Trophoblast cell (in vitro differentiated cells and primary cell): ENCODE data around the gene PMM1.

Experiments used
- DNase-seq, 2 donors: peaks; one replicate each; pipeline ENCODE4 v3.0.0-alpha.2; 2016
- H2AFZ ChIP-seq: 2 replicates; pipeline ENCODE4 v1.6.1; 2013; ENCODE audit warnings: low read length, moderate library complexity, mild to moderate bottlenecking; ENCODE audit not compliant: insufficient read depth, poor library complexity
- H2AK5ac ChIP-seq: 2 replicates; pipeline ENCODE4 v1.6.1; 2013; ENCODE audit warnings: mild to moderate bottlenecking, low read length
- H2BK120ac ChIP-seq: 2 replicates; pipeline ENCODE4 v1.6.1; 2013; ENCODE audit warnings: low read length, mild to moderate bottlenecking, moderate library complexity; ENCODE audit not compliant: insufficient read depth, poor library complexity
- H2BK12ac ChIP-seq: 2 replicates; pipeline ENCODE4 v1.6.1; 2013; ENCODE audit warnings: mild to moderate bottlenecking, low read length, moderate library complexity
- H2BK5ac ChIP-seq: 2 replicates; pipeline ENCODE4 v1.6.1; 2013; ENCODE audit warnings: low read length, low read depth, moderate library complexity, mild to moderate bottlenecking; ENCODE audit not compliant: poor library complexity
- H3K14ac ChIP-seq: 2 replicates; pipeline ENCODE4 v1.6.1; 2013; ENCODE audit warnings: mild to moderate bottlenecking, low read length
- H3K18ac ChIP-seq: 2 replicates; pipeline ENCODE4 v1.6.1; 2013; ENCODE audit warnings: mild to moderate bottlenecking, low read length
- H3K23ac ChIP-seq: 2 replicates; pipeline ENCODE4 v1.6.1; 2013; ENCODE audit warnings: low read length
- H3K27ac ChIP-seq: 2 replicates; pipeline ENCODE4 v1.5.1; 2013; ENCODE audit warnings: low read depth, mild to moderate bottlenecking, inconsistent platforms, low read length, moderate library complexity
- H3K27me3 ChIP-seq: 2 replicates; pipeline ENCODE4 v1.6.1; 2013; ENCODE audit warnings: inconsistent platforms, mild to moderate bottlenecking, low read length, moderate library complexity; ENCODE audit not compliant: insufficient read depth
- H3K36me3 ChIP-seq, 2 experiments: 1 replicate in 1 of 2; 2 replicates in 1 of 2; pipeline ENCODE4 v1.6.1; 2013; ENCODE audit warnings: low read length in 2 of 2, mild to moderate bottlenecking in 2 of 2, moderate library complexity in 1 of 2; ENCODE audit not compliant: insufficient read depth in 2 of 2, control insufficient read depth in 1 of 2
- H3K4ac ChIP-seq: 2 replicates; pipeline ENCODE4 v1.6.1; 2013; ENCODE audit warnings: low read depth, mild to moderate bottlenecking, low read length, moderate library complexity
- H3K4me1 ChIP-seq, 2 experiments: 1 replicate in 1 of 2; 2 replicates in 1 of 2; pipeline ENCODE4 v1.6.1; 2013; ENCODE audit warnings: low read length in 2 of 2, mild to moderate bottlenecking in 2 of 2, moderate library complexity in 1 of 2; ENCODE audit not compliant: insufficient read depth in 2 of 2, control insufficient read depth in 1 of 2
- H3K4me2 ChIP-seq: 2 replicates; pipeline ENCODE4 v1.6.1; 2013; ENCODE audit warnings: inconsistent platforms, mild to moderate bottlenecking, low read length, moderate library complexity
- H3K4me3 ChIP-seq: 2 replicates; pipeline ENCODE4 v1.5.1; 2013; ENCODE audit warnings: mild to moderate bottlenecking, low read depth, low read length, inconsistent platforms
- H3K79me1 ChIP-seq: one replicate; pipeline ENCODE4 v1.6.1; 2013; ENCODE audit warnings: low read length
- H3K79me2 ChIP-seq: 2 replicates; pipeline ENCODE4 v1.6.1; 2013; ENCODE audit warnings: low read length, mild to moderate bottlenecking; ENCODE audit not compliant: control insufficient read depth, insufficient read depth, poor library complexity
- H3K9ac ChIP-seq: 2 replicates; pipeline ENCODE4 v1.6.1; 2013; ENCODE audit warnings: mild to moderate bottlenecking, low read length
- H3K9me3 ChIP-seq: 2 replicates; pipeline ENCODE4 v1.6.1; 2013; ENCODE audit warnings: low read depth, mild to moderate bottlenecking, control low read depth, inconsistent platforms, low read length; ENCODE audit not compliant: insufficient read depth
- H4K12ac ChIP-seq: 2 replicates; pipeline ENCODE4 v1.6.1; 2013; ENCODE audit warnings: low read depth, mild to moderate bottlenecking, low read length, moderate library complexity
- H4K8ac ChIP-seq: 2 replicates; pipeline ENCODE4 v1.6.1; 2013; ENCODE audit warnings: low read depth, mild to moderate bottlenecking, low read length, moderate library complexity
- H4K91ac ChIP-seq: one replicate; pipeline ENCODE4 v1.6.1; 2013; ENCODE audit warnings: low read depth, mild to moderate bottlenecking, low read length, moderate library complexity
- WGBS: extraction: QIAGEN DNeasy Blood & Tissue Kit; methylation state at CpG from one replicate; pipeline ENCODE4 v1.1.7; 2013; ENCODE audit warnings: missing lambda C conversion rate; ENCODE audit not compliant: insufficient read length, insufficient coverage; ENCODE audit errors: extremely low coverage; 5-methylcytosine and 5-hydroxymethylcytosine counted together

PMM1 gene

GRCh38 chr22:41576877-41577276 lies 12.8 kb downstream of the PMM1 start:
- peak; percentile 52 to 60 for DNase-seq
- Histone ChIP-seq H3K79me2 (no peaks in the 10 kb centered on the region), H3K14ac (no peak overlapping the region), H3K27ac (no peak overlapping the region), H3K18ac (no peak overlapping the region), H2BK5ac (no peak overlapping the region), H2AK5ac (no peak overlapping the region), H4K91ac (no peak overlapping the region), H4K8ac (no peak overlapping the region), H4K12ac (no peak overlapping the region), H2BK120ac (no peak overlapping the region), H3K79me1 (no peaks in the 10 kb centered on the region), H3K4me2 (no peak overlapping the region), H3K4me3 (no peak overlapping the region), H3K23ac (no peak overlapping the region), H3K4ac (no peak overlapping the region), H2AFZ (no peak overlapping the region), H3K27me3 (no peaks in the 10 kb centered on the region), H3K9me3 (no peaks in the 10 kb centered on the region), H3K4me1 (no peaks in the 10 kb centered on the region), H3K9ac (no peak overlapping the region), H2BK12ac (no peak overlapping the region), H3K36me3 (peaks cover 45 to 50% of the 10 kb centered on the region in 2 experiments)
- WGBS: no CpG with 5 or more reads among the region's 9 CpGs

- no peak overlapping the region for H2AK5ac ChIP-seq
- no peak overlapping the region for H2BK12ac ChIP-seq
- no peak overlapping the region for H4K12ac ChIP-seq
- no peak for DNase-seq
- no peak overlapping the region for H2BK5ac ChIP-seq
- no peaks in the 10 kb centered on the region for H3K79me1 ChIP-seq
- H3K4me3 ChIP-seq: no peak overlapping the region
- H3K79me2 ChIP-seq: no peaks in the 10 kb centered on the region
- H3K23ac ChIP-seq: no peak overlapping the region
- H4K8ac ChIP-seq: no peak overlapping the region
- no peak overlapping the region for H3K9ac ChIP-seq
- no CpG with 5 or more reads among the region's 15 CpGs for WGBS
- H3K27ac ChIP-seq: no peak overlapping the region
- H3K4me1 ChIP-seq: no peaks in the 10 kb centered on the region
- H3K4ac ChIP-seq: no peak overlapping the region
- no peak overlapping the region for H4K91ac ChIP-seq
- H3K9me3 ChIP-seq: no peaks in the 10 kb centered on the region
- no peaks in the 10 kb centered on the region for H3K27me3 ChIP-seq
- H3K18ac ChIP-seq: no peak overlapping the region
- H3K14ac ChIP-seq: no peak overlapping the region
- no peak overlapping the region for H2AFZ ChIP-seq
- peaks cover 45 to 50% of the 10 kb centered on the region in 2 experiments for H3K36me3 ChIP-seq
- no peak overlapping the region for H2BK120ac ChIP-seq
- no peak overlapping the region for H3K4me2 ChIP-seq
These were observed 14.1 kb downstream of the PMM1 start for GRCh38 chr22:41575533-41575932.

- Histone ChIP-seq H3K9me3 (no peaks in the 10 kb centered on the region), H4K8ac (no peak overlapping the region), H3K4ac (no peak overlapping the region), H4K12ac (no peak overlapping the region), H2BK120ac (no peak overlapping the region), H3K4me3 (peak overlapping the region; percentile 45), H3K18ac (no peak overlapping the region), H3K14ac (no peak overlapping the region), H3K79me1 (no peaks in the 10 kb centered on the region), H3K23ac (no peak overlapping the region), H3K4me1 (no peaks in the 10 kb centered on the region), H3K4me2 (no peak overlapping the region), H3K79me2 (no peaks in the 10 kb centered on the region), H4K91ac (no peak overlapping the region), H2AK5ac (no peak overlapping the region), H3K9ac (no peak overlapping the region), H2AFZ (no peak overlapping the region), H2BK12ac (no peak overlapping the region), H2BK5ac (no peak overlapping the region), H3K27me3 (no peaks in the 10 kb centered on the region), H3K36me3 (peaks cover 41 to 45% of the 10 kb centered on the region in 2 experiments), H3K27ac (no peak overlapping the region)
- no peak for DNase-seq
- WGBS: no CpG with 5 or more reads among the region's 26 CpGs
These were observed 14.7 kb downstream of the PMM1 start for GRCh38 chr22:41574847-41575381.

GRCh38 chr22:41573677-41574076 lies 16.0 kb downstream of the PMM1 start:
- H3K36me3 ChIP-seq: peaks cover 32 to 35% of the 10 kb centered on the region in 2 experiments
- H3K4me2 ChIP-seq: no peak overlapping the region
- H2AFZ ChIP-seq: no peak overlapping the region
- H2BK12ac ChIP-seq: no peak overlapping the region
- H3K9me3 ChIP-seq: no peaks in the 10 kb centered on the region
- H3K79me1 ChIP-seq: no peaks in the 10 kb centered on the region
- H4K91ac ChIP-seq: no peak overlapping the region
- H2AK5ac ChIP-seq: no peak overlapping the region
- H3K4ac ChIP-seq: no peak overlapping the region
- no peak overlapping the region for H3K18ac ChIP-seq
- no peak overlapping the region for H4K12ac ChIP-seq
- no peak overlapping the region for H4K8ac ChIP-seq
- no peak overlapping the region for H2BK120ac ChIP-seq
- no peak overlapping the region for H2BK5ac ChIP-seq
- no peak overlapping the region for H3K9ac ChIP-seq
- H3K79me2 ChIP-seq: no peaks in the 10 kb centered on the region
- H3K23ac ChIP-seq: no peak overlapping the region
- H3K14ac ChIP-seq: no peak overlapping the region
- no peak overlapping the region for H3K27ac ChIP-seq
- no CpG with 5 or more reads among the region's 11 CpGs for WGBS
- no peaks in the 10 kb centered on the region for H3K4me1 ChIP-seq
- no peak for DNase-seq
- no peaks in the 10 kb centered on the region for H3K27me3 ChIP-seq
- no peak overlapping the region for H3K4me3 ChIP-seq
